ENCODE measurements around the gene GRIA2. TPM values are rescaled to one million over a fixed set of nuclear protein-coding genes. Genes with fewer than 3 reads are reported as not detected.

The GRIA2 gene
- total RNA-seq, 4 donors from 2014 or later = 0.76 TPM; not detected in 3

GRCh38 chr4:157196046-157196445 lies 24.5 kb upstream of the GRIA2 start:
- H3K4me1 ChIP-seq = no peaks in the 10 kb centered on the region
- H3K36me3 ChIP-seq = no peaks in the 10 kb centered on the region
- no peak overlapping the region for H3K27ac ChIP-seq
- H3K9me3 ChIP-seq = no peaks in the 10 kb centered on the region
- no peaks in the 10 kb centered on the region for H3K27me3 ChIP-seq
- 58 to 100% methylated on average over 1 of the region's 1 CpG for WGBS, 2 donors
- DNase-seq = no peak
- intact Hi-C loops (cut with DNase I) = no loop called here
- TF ChIP-seq POLR2A (IDR thresholded peaks at IDR 0.05) = no peak
- no peak for TF ChIP-seq CTCF (IDR thresholded peaks at IDR 0.05)
- no peak overlapping the region for H3K4me3 ChIP-seq

- intact Hi-C loops (cut with DNase I) = no loop called here
- Histone ChIP-seq H3K36me3 (no peaks in the 10 kb centered on the region), H3K4me1 (no peaks in the 10 kb centered on the region), H3K27ac (no peak overlapping the region), H3K27me3 (no peaks in the 10 kb centered on the region), H3K4me3 (no peak overlapping the region), H3K9me3 (no peaks in the 10 kb centered on the region)
- TF ChIP-seq CTCF (IDR thresholded peaks at IDR 0.05) (peak in 2 of 6 experiments; percentile 20 to 36), POLR2A (IDR thresholded peaks at IDR 0.05) (no peak)
- DNase-seq = no peak
- WGBS, 2 donors = 77 to 80% methylated on average over 7 to 14 of the region's 17 CpGs
Measured at GRCh38 chr4:157204634-157205244, 15.8 kb upstream of the GRIA2 start.

- Histone ChIP-seq H3K27me3 (peaks cover 6 to 43% (median 13%) of the 10 kb centered on the region in 4 donors), H3K4me3 (no peak overlapping the region), H3K36me3 (no peaks in the 10 kb centered on the region), H3K9me3 (no peaks in the 10 kb centered on the region), H3K4me1 (peaks cover 4 to 23% (median 4%) of the 10 kb centered on the region in 3 donors), H3K27ac (no peak overlapping the region)
- intact Hi-C loops (cut with DNase I) = no loop called here
- DNase-seq = no peak
- TF ChIP-seq POLR2A (IDR thresholded peaks at IDR 0.05) (no peak), CTCF (IDR thresholded peaks at IDR 0.05) (peak in 5 of 6 experiments; percentile 18 to 51 (median 37))
- 25 to 35% methylated on average over 3 of the region's 3 CpGs for WGBS, 2 donors
Measured at GRCh38 chr4:157217708-157218107, 2.8 kb upstream of the GRIA2 start.

DNA sequence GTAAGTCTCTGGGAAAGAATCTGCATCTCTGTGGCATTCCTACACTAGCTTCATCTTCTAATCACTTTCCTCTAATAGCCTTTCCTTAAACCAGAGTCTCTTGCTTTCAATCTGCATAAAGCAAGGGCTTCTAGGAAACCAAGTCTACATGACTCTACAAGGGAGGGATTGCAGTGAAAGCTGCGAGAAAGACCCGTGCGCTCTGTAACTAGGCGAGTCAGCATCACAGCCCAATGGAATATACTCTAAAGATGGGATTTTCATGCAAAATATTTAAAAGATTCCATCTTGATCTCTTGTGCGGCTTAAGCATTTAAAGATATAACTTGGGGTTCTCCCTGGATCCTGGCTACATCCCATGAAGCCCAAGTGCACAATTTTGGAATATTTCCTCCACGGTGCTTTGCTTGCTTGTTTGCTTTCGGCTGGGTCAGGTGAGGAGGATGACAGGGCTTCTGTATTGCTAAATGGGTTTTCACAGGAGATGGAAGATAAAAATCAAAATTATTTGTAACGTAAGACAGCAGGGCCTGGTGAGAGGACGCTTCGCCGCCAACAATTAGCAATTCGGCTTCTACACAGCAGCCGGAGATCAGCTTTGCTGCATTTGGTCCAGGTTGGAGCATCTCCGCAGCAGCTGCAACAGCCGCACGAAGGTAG lies 687 bp upstream of the GRIA2 start:
- WGBS, 2 donors = 25 to 35% methylated on average over 16 of the region's 16 CpGs
- intact Hi-C loops (cut with DNase I) = no loop called here
- peaks cover 6 to 62% (median 15%) of the 10 kb centered on the region in 4 donors for H3K27me3 ChIP-seq

More for the DNA sequence above, 687 bp upstream of the GRIA2 start:
- Histone ChIP-seq H3K27ac (no peak overlapping the region), H3K4me1 (peaks cover 4 to 25% (median 4%) of the 10 kb centered on the region in 3 donors), H3K9me3 (no peaks in the 10 kb centered on the region), H3K36me3 (no peaks in the 10 kb centered on the region), H3K4me3 (peak overlapping the region in 1 of 4 donors; percentile 53)
- no peak for DNase-seq
- TF ChIP-seq POLR2A (IDR thresholded peaks at IDR 0.05) (no peak), CTCF (IDR thresholded peaks at IDR 0.05) (no peak)

Measured in esophagus squamous epithelium (tissue), 5 donors.